Neural cell (in vitro differentiated cells): ENCODE measurements around the gene TEKT5. TPM values are rescaled to one million over a fixed set of nuclear protein-coding genes. Genes with fewer than 3 reads are reported as not detected.

Experiments
- H2AFZ ChIP-seq: fragments of 200-600, 300-800 bp; sonication (generic), shearing (Covaris generic); 2 replicates; pipeline ENCODE4 v1.6.0; 2014; ENCODE audit warnings: low read depth, mild to moderate bottlenecking, antibody characterized with exemption, low read length, moderate library complexity
- H3F3A ChIP-seq: fragments of 200-600 bp; shearing (Covaris generic); 2 replicates; pipeline ENCODE4 v1.6.1; 2016; ENCODE audit warnings: mild to moderate bottlenecking, moderate library complexity, mixed read lengths, antibody characterized with exemption, low read length; ENCODE audit not compliant: insufficient read depth, poor library complexity, severe bottlenecking
- H3K27ac ChIP-seq: fragments of 200-600, 300-800 bp; sonication (generic), shearing (Covaris generic); 2 replicates; pipeline ENCODE4 v1.5.1; 2014; ENCODE audit warnings: mild to moderate bottlenecking, low read length, moderate library complexity
- H3K27me3 ChIP-seq: fragments of 300-800, 200-600 bp; sonication (generic), shearing (Covaris generic); 2 replicates; pipeline ENCODE4 v1.6.0; 2014; ENCODE audit warnings: mild to moderate bottlenecking, low read depth, low read length, moderate library complexity; ENCODE audit not compliant: insufficient read depth
- H3K36me3 ChIP-seq: fragments of 300-800, 200-600 bp; sonication (generic), shearing (Covaris generic); 2 replicates; pipeline ENCODE4 v1.5.1; 2014; ENCODE audit warnings: mild to moderate bottlenecking, antibody characterized with exemption, low read length, moderate library complexity; ENCODE audit not compliant: insufficient read depth
- H3K4me2 ChIP-seq: fragments of 300-800, 200-600 bp; sonication (generic), shearing (Covaris generic); 2 replicates; pipeline ENCODE4 v1.6.0; 2014; ENCODE audit warnings: mild to moderate bottlenecking, low read length
- H3K4me3 ChIP-seq: fragments of 300-800, 200-600 bp; sonication (generic), shearing (Covaris generic); 2 replicates; pipeline ENCODE4 v1.5.1; 2014; ENCODE audit warnings: mild to moderate bottlenecking, low read length, moderate library complexity
- H3K79me2 ChIP-seq: fragments of 200-600 bp; shearing (Covaris generic); replicated peaks from 2 replicates; pipeline ENCODE4 v1.6.0; 2014; ENCODE audit warnings: mild to moderate bottlenecking, low read length, moderate library complexity; ENCODE audit not compliant: insufficient read depth
- H3K9ac ChIP-seq: fragments of 300-800, 200-600 bp; sonication (generic), shearing (Covaris generic); 2 replicates; pipeline ENCODE4 v1.6.1; 2016; ENCODE audit warnings: mild to moderate bottlenecking, low read length, mixed read lengths
- H3K9me2 ChIP-seq: fragments of 200-600 bp; shearing (Covaris generic); 2 replicates; pipeline ENCODE4 v1.6.1; 2016; ENCODE audit warnings: mild to moderate bottlenecking, low read length, mixed read lengths; ENCODE audit not compliant: insufficient read depth
- H3K9me3 ChIP-seq: fragments of 200-600, 300-800 bp; sonication (generic), shearing (Covaris generic); 2 replicates; pipeline ENCODE4 v1.6.1; 2016; ENCODE audit warnings: mild to moderate bottlenecking, mixed run types, low read length, moderate library complexity, mixed read lengths
- H4K20me1 ChIP-seq: fragments of 200-600 bp; shearing (Covaris generic); 2 replicates; pipeline ENCODE4 v1.6.1; 2016; ENCODE audit warnings: mild to moderate bottlenecking, mixed run types; ENCODE audit not compliant: insufficient read depth
- EP300 ChIP-seq: fragments of 450-650 bp; conservative IDR thresholded peaks from 2 replicates; pipeline ENCODE4 v1.6.1; 2014; ENCODE audit warnings: antibody characterized with exemption, mild to moderate bottlenecking, moderate library complexity; ENCODE audit not compliant: poor library complexity, severe bottlenecking
- EZH2 ChIP-seq: fragments of 200-600, 300-800 bp; shearing (Covaris generic), sonication (generic); IDR thresholded peaks from 2 replicates; pipeline ENCODE4 v1.6.1; 2014; ENCODE audit warnings: antibody characterized with exemption, low read length, borderline replicate concordance, mild to moderate bottlenecking; ENCODE audit not compliant: insufficient read depth, poor library complexity, severe bottlenecking
- POLR2AphosphoS5 ChIP-seq: IDR thresholded peaks from 2 replicates; pipeline ENCODE4 v1.6.1; 2012
- RAD21 ChIP-seq: fragments of 450-650 bp; conservative IDR thresholded peaks from 2 replicates; pipeline ENCODE4 v1.6.1; 2014; ENCODE audit warnings: antibody characterized with exemption, mild to moderate bottlenecking, moderate library complexity
- SMC3 ChIP-seq: fragments of 450-650 bp; conservative IDR thresholded peaks from 2 replicates; pipeline ENCODE4 v1.6.1; 2014; ENCODE audit warnings: antibody characterized with exemption, mild to moderate bottlenecking, moderate library complexity; ENCODE audit not compliant: poor library complexity
- TAF1 ChIP-seq: IDR thresholded peaks from 2 replicates; pipeline ENCODE4 v1.6.1; 2012; ENCODE audit warnings: low read depth
- polyA plus RNA-seq: library from polyadenylated mRNA; depleted of rRNA; stranded (reverse); fragments of >200 nt; gene quantifications from 2 replicates; pipeline ENCODE4 v1.2.3, GENCODE V29; 2014
- TF ChIP-seq, protein P1 (sequence below): fragments of 450-650 bp; IDR thresholded peaks from 2 replicates; pipeline ENCODE4 v1.5.1; 2014; ENCODE audit warnings: antibody characterized with exemption, mild to moderate bottlenecking, moderate library complexity; ENCODE audit not compliant: poor library complexity, severe bottlenecking

The TEKT5 gene
- polyA plus RNA-seq, 1 donor from 2014 or later, result not detected

- TF ChIP-seq EZH2, result no peak
- no peak for TF ChIP-seq SMC3
- no peak for TF ChIP-seq POLR2AphosphoS5
Observed at GRCh38 chr16:10590342-10590741, 104.4 kb downstream of the TEKT5 start (continued).

GRCh38 chr16:10589109-10589508 is 105.6 kb downstream of the TEKT5 start:
- Histone ChIP-seq H3K4me2 (no peak overlapping the region), H3K36me3 (no peaks in the 10 kb centered on the region), H2AFZ (no peak overlapping the region), H3F3A (no peaks in the 10 kb centered on the region), H4K20me1 (no peaks in the 10 kb centered on the region), H3K79me2 (no peaks in the 10 kb centered on the region), H3K4me3 (no peak overlapping the region), H3K9me2 (no peaks in the 10 kb centered on the region), H3K9ac (no peak overlapping the region), H3K9me3 (no peaks in the 10 kb centered on the region), H3K27ac (no peak overlapping the region), H3K27me3 (no peaks in the 10 kb centered on the region)
- TF ChIP-seq TAF1, result no peak

DNA sequence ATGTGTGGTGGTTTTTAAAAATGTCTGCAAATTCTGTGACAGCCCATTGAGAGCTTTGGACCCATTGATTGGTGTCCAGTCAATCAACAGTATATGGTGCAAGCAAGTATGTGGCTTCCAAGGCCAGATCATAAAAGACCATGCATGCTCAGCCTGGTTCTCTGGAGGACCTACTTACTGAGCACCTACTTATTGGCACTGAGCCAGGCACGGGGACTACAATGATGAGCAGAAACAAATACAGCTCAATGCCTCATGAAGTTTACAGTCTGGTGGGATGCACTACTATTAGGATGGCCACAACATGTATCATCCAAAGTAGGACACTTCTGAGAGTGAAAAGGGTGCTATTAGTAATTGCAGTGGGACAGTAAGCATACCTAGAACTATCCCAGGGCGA is 107.1 kb downstream of the TEKT5 start:
- Histone ChIP-seq H3K9me2 (no peaks in the 10 kb centered on the region), H4K20me1 (no peaks in the 10 kb centered on the region), H3K36me3 (no peaks in the 10 kb centered on the region), H3K27me3 (no peaks in the 10 kb centered on the region), H2AFZ (no peak overlapping the region), H3F3A (no peaks in the 10 kb centered on the region), H3K27ac (no peak overlapping the region), H3K9ac (no peak overlapping the region), H3K9me3 (no peaks in the 10 kb centered on the region), H3K4me3 (no peak overlapping the region), H3K79me2 (no peaks in the 10 kb centered on the region), H3K4me2 (no peak overlapping the region)
- TF ChIP-seq, protein P1, sequence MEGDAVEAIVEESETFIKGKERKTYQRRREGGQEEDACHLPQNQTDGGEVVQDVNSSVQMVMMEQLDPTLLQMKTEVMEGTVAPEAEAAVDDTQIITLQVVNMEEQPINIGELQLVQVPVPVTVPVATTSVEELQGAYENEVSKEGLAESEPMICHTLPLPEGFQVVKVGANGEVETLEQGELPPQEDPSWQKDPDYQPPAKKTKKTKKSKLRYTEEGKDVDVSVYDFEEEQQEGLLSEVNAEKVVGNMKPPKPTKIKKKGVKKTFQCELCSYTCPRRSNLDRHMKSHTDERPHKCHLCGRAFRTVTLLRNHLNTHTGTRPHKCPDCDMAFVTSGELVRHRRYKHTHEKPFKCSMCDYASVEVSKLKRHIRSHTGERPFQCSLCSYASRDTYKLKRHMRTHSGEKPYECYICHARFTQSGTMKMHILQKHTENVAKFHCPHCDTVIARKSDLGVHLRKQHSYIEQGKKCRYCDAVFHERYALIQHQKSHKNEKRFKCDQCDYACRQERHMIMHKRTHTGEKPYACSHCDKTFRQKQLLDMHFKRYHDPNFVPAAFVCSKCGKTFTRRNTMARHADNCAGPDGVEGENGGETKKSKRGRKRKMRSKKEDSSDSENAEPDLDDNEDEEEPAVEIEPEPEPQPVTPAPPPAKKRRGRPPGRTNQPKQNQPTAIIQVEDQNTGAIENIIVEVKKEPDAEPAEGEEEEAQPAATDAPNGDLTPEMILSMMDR, result no peak
- no peak for TF ChIP-seq RAD21
- TF ChIP-seq TAF1, result no peak

- Histone ChIP-seq H3K27me3 (peaks cover 10% of the 10 kb centered on the region), H3K9ac (no peak overlapping the region), H3K9me3 (no peaks in the 10 kb centered on the region), H4K20me1 (no peaks in the 10 kb centered on the region), H3K36me3 (no peaks in the 10 kb centered on the region), H3K9me2 (no peaks in the 10 kb centered on the region), H3K79me2 (no peaks in the 10 kb centered on the region), H2AFZ (no peak overlapping the region), H3K4me2 (no peak overlapping the region), H3K4me3 (no peak overlapping the region), H3K27ac (no peak overlapping the region), H3F3A (no peaks in the 10 kb centered on the region)
- TF ChIP-seq POLR2AphosphoS5 (no peak), EP300 (no peak)
Observed at GRCh38 chr16:10584981-10585438, 109.7 kb downstream of the TEKT5 start.
